Breast epithelium (tissue), 3 donors: ENCODE results near the gene LFNG.

Experiments used
- POLR2A ChIP-seq: fragments of 450-650 bp; IDR thresholded peaks from one replicate; pipeline ENCODE4 v1.6.1; 2016; ENCODE audit warnings: antibody characterized with exemption, mild to moderate bottlenecking, moderate library complexity
- POLR2AphosphoS5 ChIP-seq, 3 donors: sonication (generic); formaldehyde crosslinking; IDR thresholded peaks; one replicate each; pipeline ENCODE4 v1.6.1; 2017; ENCODE audit warnings: antibody characterized with exemption in 3 of 3

DNA sequence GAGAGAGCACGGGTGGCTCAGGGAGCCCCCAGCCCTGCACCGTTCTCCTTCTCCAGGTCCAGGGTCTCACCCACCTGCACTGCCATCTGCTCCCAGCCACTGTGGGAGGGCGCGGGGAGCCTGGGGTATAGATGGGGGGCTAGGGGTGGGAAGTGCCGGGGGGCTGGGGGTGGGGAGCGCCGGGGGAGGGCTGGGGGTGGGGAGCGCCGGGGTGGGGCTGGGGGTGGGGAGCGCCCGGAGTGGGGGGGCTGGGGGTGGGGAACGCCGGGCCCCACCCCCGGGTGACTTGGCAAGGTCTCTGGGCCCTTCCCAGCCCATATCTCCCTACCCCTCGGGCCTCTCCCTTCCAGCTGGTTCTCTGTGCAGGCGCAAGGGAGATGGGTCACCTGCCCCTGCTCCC is 43.3 kb upstream of the LFNG start, which contains the start of gene GRIFIN:
- TF ChIP-seq POLR2AphosphoS5 (IDR thresholded peaks at IDR 0.05) (no peak), POLR2A (no peak)
